OCI-LY1 (cell line): Measurements from ENCODE around the gene SLC26A8.

Source experiments
- EZH2 ChIP-seq: fragments of 200-600 bp; sonication (generic), shearing (Covaris generic); IDR thresholded peaks from 2 replicates; pipeline ENCODE4 v1.8.0; 2017; ENCODE audit warnings: borderline replicate concordance, mixed run types, mild to moderate bottlenecking, antibody characterized with exemption, low read length, moderate library complexity, mixed read lengths
- TF ChIP-seq, protein P1 (sequence below): fragments of 200-600 bp; sonication (generic), shearing (Covaris generic); IDR thresholded peaks from 2 replicates; pipeline ENCODE4 v1.5.1; 2017; ENCODE audit warnings: mild to moderate bottlenecking, antibody characterized with exemption, low read length, moderate library complexity, mixed read lengths

DNA sequence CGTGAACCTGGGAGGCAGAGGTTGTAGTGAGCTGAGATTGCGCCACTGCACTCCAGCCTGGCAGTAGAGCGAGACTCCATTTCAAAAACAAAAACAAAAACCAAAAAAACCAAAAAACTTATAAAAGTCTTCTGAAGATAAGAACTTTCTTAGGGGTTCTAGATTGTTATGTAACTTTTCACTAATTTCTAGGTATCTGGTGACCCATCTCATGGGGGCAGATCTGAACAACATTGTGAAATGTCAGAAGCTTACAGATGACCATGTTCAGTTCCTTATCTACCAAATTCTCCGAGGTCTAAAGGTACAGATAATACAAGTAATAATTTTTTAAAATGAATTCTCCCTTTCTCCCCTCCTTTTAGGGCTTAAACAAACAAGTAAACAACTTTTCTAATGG, 48.2 kb upstream of the SLC26A8 start:
- TF ChIP-seq, protein P1, sequence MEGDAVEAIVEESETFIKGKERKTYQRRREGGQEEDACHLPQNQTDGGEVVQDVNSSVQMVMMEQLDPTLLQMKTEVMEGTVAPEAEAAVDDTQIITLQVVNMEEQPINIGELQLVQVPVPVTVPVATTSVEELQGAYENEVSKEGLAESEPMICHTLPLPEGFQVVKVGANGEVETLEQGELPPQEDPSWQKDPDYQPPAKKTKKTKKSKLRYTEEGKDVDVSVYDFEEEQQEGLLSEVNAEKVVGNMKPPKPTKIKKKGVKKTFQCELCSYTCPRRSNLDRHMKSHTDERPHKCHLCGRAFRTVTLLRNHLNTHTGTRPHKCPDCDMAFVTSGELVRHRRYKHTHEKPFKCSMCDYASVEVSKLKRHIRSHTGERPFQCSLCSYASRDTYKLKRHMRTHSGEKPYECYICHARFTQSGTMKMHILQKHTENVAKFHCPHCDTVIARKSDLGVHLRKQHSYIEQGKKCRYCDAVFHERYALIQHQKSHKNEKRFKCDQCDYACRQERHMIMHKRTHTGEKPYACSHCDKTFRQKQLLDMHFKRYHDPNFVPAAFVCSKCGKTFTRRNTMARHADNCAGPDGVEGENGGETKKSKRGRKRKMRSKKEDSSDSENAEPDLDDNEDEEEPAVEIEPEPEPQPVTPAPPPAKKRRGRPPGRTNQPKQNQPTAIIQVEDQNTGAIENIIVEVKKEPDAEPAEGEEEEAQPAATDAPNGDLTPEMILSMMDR, result no peak
- TF ChIP-seq EZH2, result no peak
